Measurements from ENCODE around the gene RNF225. TPM values are rescaled to one million over a fixed set of nuclear protein-coding genes. Genes with fewer than 3 reads are reported as not detected.

Gene RNF225
- total and polyA plus RNA-seq, 9 of the 15 experiments (the other 6 are each of a cell fraction or from before 2014, with no cell fraction given), result 0.33 TPM; not detected in 8

- TF ChIP-seq ZNF133 (CRISPR knock-in tag; IDR thresholded peaks at IDR 0.05), result no peak
- 0 out of 4 replicates have a peak, but pooled peaks of 1 of the 2 experiments have one; percentile 19 for TF ChIP-seq MAZ (CRISPR knock-in tag; conservative IDR thresholded peaks at IDR 0.05 in 1 of 2, IDR thresholded peaks at IDR 0.05 in 1 of 2)
- TF ChIP-seq COPS2 (conservative IDR thresholded peaks at IDR 0.05), result no peak
- TF ChIP-seq TEAD4 (IDR thresholded peaks at IDR 0.05; ENCODE audit: low read length), result peak; percentile 87
- peak; percentile 86; the same call in 1 of the 2 replicates for TF ChIP-seq TEAD4 (CRISPR knock-in tag; IDR thresholded peaks at IDR 0.05; ENCODE audit: borderline replicate concordance)
- peak; percentile 96 to 99 for TF ChIP-seq TEAD1 (CRISPR knock-in tag; IDR thresholded peaks at IDR 0.05)
- 0 out of 4 replicates have a peak, but pooled peaks of 1 of the 2 experiments have one; percentile 12 for TF ChIP-seq NRF1 (conservative IDR thresholded peaks at IDR 0.05 in 1 of 2, IDR thresholded peaks at IDR 0.05 in 1 of 2)
- TF ChIP-seq, protein P1, sequence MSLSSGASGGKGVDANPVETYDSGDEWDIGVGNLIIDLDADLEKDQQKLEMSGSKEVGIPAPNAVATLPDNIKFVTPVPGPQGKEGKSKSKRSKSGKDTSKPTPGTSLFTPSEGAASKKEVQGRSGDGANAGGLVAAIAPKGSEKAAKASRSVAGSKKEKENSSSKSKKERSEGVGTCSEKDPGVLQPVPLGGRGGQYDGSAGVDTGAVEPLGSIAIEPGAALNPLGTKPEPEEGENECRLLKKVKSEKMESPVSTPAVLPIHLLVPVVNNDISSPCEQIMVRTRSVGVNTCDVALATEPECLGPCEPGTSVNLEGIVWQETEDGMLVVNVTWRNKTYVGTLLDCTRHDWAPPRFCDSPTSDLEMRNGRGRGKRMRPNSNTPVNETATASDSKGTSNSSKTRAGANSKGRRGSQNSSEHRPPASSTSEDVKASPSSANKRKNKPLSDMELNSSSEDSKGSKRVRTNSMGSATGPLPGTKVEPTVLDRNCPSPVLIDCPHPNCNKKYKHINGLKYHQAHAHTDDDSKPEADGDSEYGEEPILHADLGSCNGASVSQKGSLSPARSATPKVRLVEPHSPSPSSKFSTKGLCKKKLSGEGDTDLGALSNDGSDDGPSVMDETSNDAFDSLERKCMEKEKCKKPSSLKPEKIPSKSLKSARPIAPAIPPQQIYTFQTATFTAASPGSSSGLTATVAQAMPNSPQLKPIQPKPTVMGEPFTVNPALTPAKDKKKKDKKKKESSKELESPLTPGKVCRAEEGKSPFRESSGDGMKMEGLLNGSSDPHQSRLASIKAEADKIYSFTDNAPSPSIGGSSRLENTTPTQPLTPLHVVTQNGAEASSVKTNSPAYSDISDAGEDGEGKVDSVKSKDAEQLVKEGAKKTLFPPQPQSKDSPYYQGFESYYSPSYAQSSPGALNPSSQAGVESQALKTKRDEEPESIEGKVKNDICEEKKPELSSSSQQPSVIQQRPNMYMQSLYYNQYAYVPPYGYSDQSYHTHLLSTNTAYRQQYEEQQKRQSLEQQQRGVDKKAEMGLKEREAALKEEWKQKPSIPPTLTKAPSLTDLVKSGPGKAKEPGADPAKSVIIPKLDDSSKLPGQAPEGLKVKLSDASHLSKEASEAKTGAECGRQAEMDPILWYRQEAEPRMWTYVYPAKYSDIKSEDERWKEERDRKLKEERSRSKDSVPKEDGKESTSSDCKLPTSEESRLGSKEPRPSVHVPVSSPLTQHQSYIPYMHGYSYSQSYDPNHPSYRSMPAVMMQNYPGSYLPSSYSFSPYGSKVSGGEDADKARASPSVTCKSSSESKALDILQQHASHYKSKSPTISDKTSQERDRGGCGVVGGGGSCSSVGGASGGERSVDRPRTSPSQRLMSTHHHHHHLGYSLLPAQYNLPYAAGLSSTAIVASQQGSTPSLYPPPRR (CRISPR knock-in tag; IDR thresholded peaks at IDR 0.05; ENCODE audit: borderline replicate concordance), result no peak
- TF ChIP-seq, protein P2, sequence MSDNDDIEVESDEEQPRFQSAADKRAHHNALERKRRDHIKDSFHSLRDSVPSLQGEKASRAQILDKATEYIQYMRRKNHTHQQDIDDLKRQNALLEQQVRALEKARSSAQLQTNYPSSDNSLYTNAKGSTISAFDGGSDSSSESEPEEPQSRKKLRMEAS (CRISPR knock-in tag; IDR thresholded peaks at IDR 0.05), result peak; percentile 13; the same call in 1 of the 2 replicates
- TF ChIP-seq, protein P3, sequence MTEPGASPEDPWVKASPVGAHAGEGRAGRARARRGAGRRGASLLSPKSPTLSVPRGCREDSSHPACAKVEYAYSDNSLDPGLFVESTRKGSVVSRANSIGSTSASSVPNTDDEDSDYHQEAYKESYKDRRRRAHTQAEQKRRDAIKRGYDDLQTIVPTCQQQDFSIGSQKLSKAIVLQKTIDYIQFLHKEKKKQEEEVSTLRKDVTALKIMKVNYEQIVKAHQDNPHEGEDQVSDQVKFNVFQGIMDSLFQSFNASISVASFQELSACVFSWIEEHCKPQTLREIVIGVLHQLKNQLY (CRISPR knock-in tag; conservative IDR thresholded peaks at IDR 0.05), result peak in 1 of 2 experiments; percentile 66; a peak in 1 of 4 replicates
- peak; percentile 11; the same call in 1 of the 2 replicates for TF ChIP-seq POLR2AphosphoS5 (IDR thresholded peaks at IDR 0.05; ENCODE audit: control insufficient read depth, insufficient read depth, low read depth, low read length)
- peak; percentile 63 for TF ChIP-seq PRDM10 (IDR thresholded peaks at IDR 0.05; ENCODE audit: partially characterized antibody)
- TF ChIP-seq RFX5 (IDR thresholded peaks at IDR 0.05; ENCODE audit: low read depth, low read length), result no peak
- TF ChIP-seq, protein P4, sequence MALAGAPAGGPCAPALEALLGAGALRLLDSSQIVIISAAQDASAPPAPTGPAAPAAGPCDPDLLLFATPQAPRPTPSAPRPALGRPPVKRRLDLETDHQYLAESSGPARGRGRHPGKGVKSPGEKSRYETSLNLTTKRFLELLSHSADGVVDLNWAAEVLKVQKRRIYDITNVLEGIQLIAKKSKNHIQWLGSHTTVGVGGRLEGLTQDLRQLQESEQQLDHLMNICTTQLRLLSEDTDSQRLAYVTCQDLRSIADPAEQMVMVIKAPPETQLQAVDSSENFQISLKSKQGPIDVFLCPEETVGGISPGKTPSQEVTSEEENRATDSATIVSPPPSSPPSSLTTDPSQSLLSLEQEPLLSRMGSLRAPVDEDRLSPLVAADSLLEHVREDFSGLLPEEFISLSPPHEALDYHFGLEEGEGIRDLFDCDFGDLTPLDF (CRISPR knock-in tag; IDR thresholded peaks at IDR 0.05), result peak; percentile 35; the same call in 1 of the 2 replicates
Observed at GRCh38 chr19:58406818-58407657, 11.6 kb downstream of the RNF225 start (continued).
